ENCODE results near the gene STAM2. TPM values are rescaled to one million over a fixed set of nuclear protein-coding genes. Genes with fewer than 3 reads are reported as not detected.

Gene STAM2
- total and polyA plus RNA-seq, 2 donors (not counting 3 experiments of a cell fraction or from before 2014, with no cell fraction given): 10.1 to 27.5 TPM

DNA sequence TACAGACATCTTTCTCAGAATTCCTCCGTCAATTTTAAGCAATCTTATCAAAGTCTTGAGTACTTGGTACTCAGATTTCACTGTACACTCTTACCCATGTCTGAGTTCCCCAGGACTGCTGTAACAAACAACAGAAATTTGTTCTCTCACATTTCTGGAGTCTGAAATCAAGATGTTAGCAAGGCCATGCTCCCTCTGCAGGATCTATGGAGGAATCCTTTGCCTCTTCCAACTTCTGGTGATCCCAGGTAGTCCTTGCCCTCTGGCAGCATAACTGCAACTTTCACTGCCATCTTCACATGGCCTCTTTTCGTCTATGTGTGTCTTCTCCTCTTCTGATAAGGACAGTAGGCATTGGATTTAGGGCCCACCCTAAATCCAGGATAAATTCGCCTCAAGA lies 59.6 kb downstream of the STAM2 start:
- H4K20me1 ChIP-seq (replicated peaks; ENCODE audit: control insufficient read depth, extremely low read depth, insufficient read depth, low read length): no peaks in the 10 kb centered on the region
- ChIA-PET POLR2A (no interaction called here), CTCF (no interaction called here)
- no peaks in the 10 kb centered on the region for H3K79me2 ChIP-seq (ENCODE audit: control insufficient read depth, insufficient read depth, low read length)
- H3K27me3 ChIP-seq (ENCODE audit: control insufficient read depth in 2 of 2, insufficient read depth in 2 of 2, low read length in 2 of 2): no peaks in the 10 kb centered on the region
- H3K36me3 ChIP-seq (ENCODE audit: control insufficient read depth in 2 of 2, extremely low read depth in 1 of 2, insufficient read depth in 2 of 2, low read length in 2 of 2): no peaks in the 10 kb centered on the region
- H3K9me3 ChIP-seq (replicated peaks; ENCODE audit: control insufficient read depth, insufficient read depth, low read length): no peaks in the 10 kb centered on the region
- H3K4me2 ChIP-seq (ENCODE audit: insufficient read depth, low read length): no peak overlapping the region
- H3K27ac ChIP-seq (ENCODE audit: insufficient read depth, low read depth, low read length): no peak overlapping the region
- no peaks in the 10 kb centered on the region for H3K9me1 ChIP-seq (replicated peaks; ENCODE audit: control insufficient read depth, extremely low read depth, insufficient read depth, low read length)
- TF ChIP-seq, protein P1, sequence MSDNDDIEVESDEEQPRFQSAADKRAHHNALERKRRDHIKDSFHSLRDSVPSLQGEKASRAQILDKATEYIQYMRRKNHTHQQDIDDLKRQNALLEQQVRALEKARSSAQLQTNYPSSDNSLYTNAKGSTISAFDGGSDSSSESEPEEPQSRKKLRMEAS (IDR thresholded peaks at IDR 0.05; ENCODE audit: insufficient read depth, insufficient read length): no peak
- TF ChIP-seq EZH2 (IDR thresholded peaks at IDR 0.05; ENCODE audit: borderline replicate concordance, low read depth, low read length, severe bottlenecking): no peak
- TF ChIP-seq GATA2 (IDR thresholded peaks at IDR 0.05; ENCODE audit: insufficient read depth, insufficient read length, low read depth, low read length): no peak
- TF ChIP-seq JUN (IDR thresholded peaks at IDR 0.05; ENCODE audit: borderline replicate concordance, insufficient read depth, insufficient read length, low read depth): no peak
- no peak for TF ChIP-seq FOS (IDR thresholded peaks at IDR 0.05; ENCODE audit: borderline replicate concordance, insufficient read depth, low read length)
- no peak for TF ChIP-seq MYC (IDR thresholded peaks at IDR 0.05; ENCODE audit: low read depth, low read length)
- no peak for TF ChIP-seq POLR2AphosphoS5 (IDR thresholded peaks at IDR 0.05; ENCODE audit: insufficient read depth, low read depth, low read length)
- no peak for TF ChIP-seq POLR2A (IDR thresholded peaks at IDR 0.05; ENCODE audit: low read depth, low read length)
- TF ChIP-seq, protein P2, sequence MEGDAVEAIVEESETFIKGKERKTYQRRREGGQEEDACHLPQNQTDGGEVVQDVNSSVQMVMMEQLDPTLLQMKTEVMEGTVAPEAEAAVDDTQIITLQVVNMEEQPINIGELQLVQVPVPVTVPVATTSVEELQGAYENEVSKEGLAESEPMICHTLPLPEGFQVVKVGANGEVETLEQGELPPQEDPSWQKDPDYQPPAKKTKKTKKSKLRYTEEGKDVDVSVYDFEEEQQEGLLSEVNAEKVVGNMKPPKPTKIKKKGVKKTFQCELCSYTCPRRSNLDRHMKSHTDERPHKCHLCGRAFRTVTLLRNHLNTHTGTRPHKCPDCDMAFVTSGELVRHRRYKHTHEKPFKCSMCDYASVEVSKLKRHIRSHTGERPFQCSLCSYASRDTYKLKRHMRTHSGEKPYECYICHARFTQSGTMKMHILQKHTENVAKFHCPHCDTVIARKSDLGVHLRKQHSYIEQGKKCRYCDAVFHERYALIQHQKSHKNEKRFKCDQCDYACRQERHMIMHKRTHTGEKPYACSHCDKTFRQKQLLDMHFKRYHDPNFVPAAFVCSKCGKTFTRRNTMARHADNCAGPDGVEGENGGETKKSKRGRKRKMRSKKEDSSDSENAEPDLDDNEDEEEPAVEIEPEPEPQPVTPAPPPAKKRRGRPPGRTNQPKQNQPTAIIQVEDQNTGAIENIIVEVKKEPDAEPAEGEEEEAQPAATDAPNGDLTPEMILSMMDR (IDR thresholded peaks at IDR 0.05; ENCODE audit: extremely low read depth in 1 of 2, insufficient read depth in 1 of 2, low read depth in 1 of 2, low read length in 2 of 2): no peak
- no peaks in the 10 kb centered on the region for H3K4me1 ChIP-seq (ENCODE audit: control insufficient read depth, extremely low read depth, insufficient read depth, low read length)
- no peak overlapping the region for H3K4me3 ChIP-seq (replicated peaks in 1 of 3; ENCODE audit: insufficient read depth in 1 of 3, low read depth in 1 of 3, low read length in 3 of 3)
- intact Hi-C loops (cut with micrococcal nuclease): no loop called here
- no TSS peak for BruUV-seq (replicated peaks)
- FAIRE-seq: no peak
- no peak overlapping the region for H2AFZ ChIP-seq (ENCODE audit: low read depth, low read length)
- no peak for DNase-seq (ENCODE audit: low read depth, low spot score)
- dilution Hi-C loops (cut with MboI; ENCODE audit: extremely low pct_ligation_motif_present, low sequenced_read_pairs): no loop called here
- no peak overlapping the region for H3K9ac ChIP-seq (replicated peaks; ENCODE audit: extremely low read depth, insufficient read depth, low read length)

All from endothelial cell of umbilical vein (primary cell).